HG03060 (cell line): ENCODE data around the gene SPINK2.

Experiments used
- ATAC-seq: cut with Tn5 transposase; IDR thresholded peaks from one replicate; pipeline ENCODE4 v1.9.1; 2021; ENCODE audit warnings: low read depth, moderate number of reproducible peaks; ENCODE audit not compliant: unreplicated experiment

Gene SPINK2

GRCh38 chr4:56821381-56822243, at the start of gene SPINK2:
SPINK2 (minus strand) TSS chr4:56821701; CDS start chr4:56821662, 39 bp downstream.
- no peak for ATAC-seq

- no peak for ATAC-seq
These were observed 49.4 kb upstream of the SPINK2 start for GRCh38 chr4:56870946-56871345.

GRCh38 chr4:56863441-56864139, 42.1 kb upstream of the SPINK2 start:
- ATAC-seq, result peak; percentile 40

GRCh38 chr4:56861360-56861759, 39.9 kb upstream of the SPINK2 start:
- ATAC-seq, result no peak

- no peak for ATAC-seq
These were observed 39.3 kb upstream of the SPINK2 start for GRCh38 chr4:56860781-56861180.

GRCh38 chr4:56859841-56860240, 38.3 kb upstream of the SPINK2 start:
- no peak for ATAC-seq

GRCh38 chr4:56857601-56858309, 36.3 kb upstream of the SPINK2 start:
- ATAC-seq, result no peak

GRCh38 chr4:56856656-56857055, 35.2 kb upstream of the SPINK2 start:
- ATAC-seq, result no peak

- ATAC-seq, result no peak
These were observed 29.4 kb upstream of the SPINK2 start for GRCh38 chr4:56850910-56851309.

GRCh38 chr4:56844802-56845580, 23.5 kb upstream of the SPINK2 start:
- no peak for ATAC-seq

- ATAC-seq, result no peak
These were observed 22.0 kb upstream of the SPINK2 start for GRCh38 chr4:56843421-56843899.

GRCh38 chr4:56840559-56840958, 19.1 kb upstream of the SPINK2 start:
- no peak for ATAC-seq

- ATAC-seq, result peak; percentile 62
These were observed 7.5 kb upstream of the SPINK2 start for GRCh38 chr4:56828784-56829535.

- ATAC-seq, result no peak
These were observed 2.6 kb upstream of the SPINK2 start for GRCh38 chr4:56823933-56824600.

- ATAC-seq, result no peak
These were observed 2.7 kb downstream of the SPINK2 start for GRCh38 chr4:56818797-56819196.

- ATAC-seq, result peak; percentile 74
These were observed 3.5 kb downstream of the SPINK2 start for GRCh38 chr4:56817840-56818491.

GRCh38 chr4:56806666-56807065, 14.8 kb downstream of the SPINK2 start:
- no peak for ATAC-seq

- no peak for ATAC-seq
These were observed 16.9 kb downstream of the SPINK2 start for GRCh38 chr4:56804551-56804950.
